ENCODE data around the gene ZC3H7A. TPM values are rescaled to one million over a fixed set of nuclear protein-coding genes. Genes with fewer than 3 reads are reported as not detected.
A peak's percentile ranks its signal among the peaks of the same experiment; 100 is the strongest.

Gene ZC3H7A
- total RNA-seq, 2 experiments from 2014 or later = 62.3 to 67.8 TPM

DNA sequence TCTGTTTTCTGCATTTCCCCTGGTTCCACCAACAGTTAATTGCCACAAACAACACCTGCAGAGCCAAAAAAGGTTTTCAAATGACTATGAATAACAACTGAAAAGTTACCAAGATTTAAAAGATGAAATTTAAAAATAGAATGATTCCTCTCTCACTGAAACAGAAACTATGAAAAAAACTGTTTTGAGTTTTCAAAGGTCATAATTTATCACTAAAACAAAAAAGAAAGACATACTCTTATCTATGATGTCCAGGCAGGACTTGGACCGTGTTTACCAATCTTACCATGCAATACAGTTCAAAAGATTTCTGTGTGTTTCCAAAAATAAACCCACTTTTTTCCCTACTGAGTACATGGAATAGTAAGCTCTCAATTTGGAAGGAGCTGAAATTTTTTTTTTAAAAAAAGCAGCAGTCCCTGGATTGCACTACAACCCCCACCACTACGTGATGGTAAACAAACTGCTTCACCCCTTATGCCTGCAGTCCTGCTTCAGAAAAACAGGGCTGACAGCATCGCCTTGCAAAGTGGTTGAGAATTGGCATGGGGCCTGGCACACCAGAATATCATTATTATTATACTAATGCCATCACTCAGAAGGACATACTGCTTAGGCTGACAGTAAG is 62.9 kb downstream of the ZC3H7A start:
- ATAC-seq (peak; percentile 34), DNase-seq (no peak)
- peaks cover 49% of the 10 kb centered on the region for H3K36me3 Mint-ChIP-seq (ENCODE audit: low read depth)
- TF ChIP-seq CTCF (IDR thresholded peaks at IDR 0.05) = no peak
- no peak overlapping the region for H3K4me3 Mint-ChIP-seq
- intact Hi-C loops (cut with micrococcal nuclease) = no loop called here
- H3K27me3 Mint-ChIP-seq = no peaks in the 10 kb centered on the region
- peak overlapping the region; percentile 76 for H3K27ac Mint-ChIP-seq
- no peaks in the 10 kb centered on the region for H3K9me3 Mint-ChIP-seq
- peaks cover 37% of the 10 kb centered on the region for H3K4me1 Mint-ChIP-seq (ENCODE audit: low read depth)
- ChIA-PET POLR2A (interaction anchor here (0.7 to 1.2 kb wide), 2 partner anchors 8 to 67 kb away, joined by 3 read pairs; partner anchors contain the start of gene TXNDC11), CTCF (interaction anchor here (3.1 kb wide), 1 partner anchor 20 kb away, joined by 18 read pairs; no protein-coding TSS in a partner anchor)

- DNase-seq = no peak
- ChIA-PET CTCF (interaction anchor here (0.8 to 1.5 kb wide), 5 partner anchors 12 to 78 kb away, joined by 3 to 6 read pairs (median 3); partner anchors contain the start of genes TXNDC11 and ZC3H7A), POLR2A (interaction anchor here (1.1 to 2.1 kb wide), 2 partner anchors 11 to 68 kb away, joined by 3 to 15 read pairs; partner anchors contain the start of gene TXNDC11)
- peaks cover 37% of the 10 kb centered on the region for H3K4me1 Mint-ChIP-seq (ENCODE audit: low read depth)
- no peak overlapping the region for H3K27ac Mint-ChIP-seq
- no peak for ATAC-seq
- intact Hi-C loops (cut with micrococcal nuclease) = no loop called here
- no peaks in the 10 kb centered on the region for H3K27me3 Mint-ChIP-seq
- H3K9me3 Mint-ChIP-seq = no peaks in the 10 kb centered on the region
- peaks cover 48% of the 10 kb centered on the region for H3K36me3 Mint-ChIP-seq (ENCODE audit: low read depth)
- TF ChIP-seq CTCF (IDR thresholded peaks at IDR 0.05) = no peak
- H3K4me3 Mint-ChIP-seq = no peak overlapping the region
These were observed 65.8 kb downstream of the ZC3H7A start for GRCh38 chr16:11731222-11731621.

DNA sequence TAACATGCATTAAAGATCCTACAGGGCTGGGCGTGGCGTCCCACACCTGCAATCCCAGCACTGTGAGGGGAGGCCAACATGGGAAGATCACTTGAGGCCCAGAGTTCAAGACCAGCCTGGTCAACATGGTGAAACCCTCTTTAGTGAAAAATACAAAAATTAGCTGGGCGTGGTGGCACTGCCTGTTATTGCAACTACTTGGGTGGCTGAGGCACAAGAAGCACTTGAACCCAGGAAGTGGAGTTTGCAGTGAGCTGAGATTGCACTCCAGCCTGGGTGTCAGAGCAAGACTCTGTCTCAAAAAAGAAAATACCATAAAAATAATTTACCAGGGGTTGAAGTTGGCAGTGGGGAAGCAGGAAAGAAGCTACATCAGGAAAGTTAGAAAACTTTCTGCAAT is 67.3 kb downstream of the ZC3H7A start:
- DNase-seq (no peak), ATAC-seq (no peak)
- H3K4me1 Mint-ChIP-seq (ENCODE audit: low read depth) = peaks cover 35% of the 10 kb centered on the region
- ChIA-PET POLR2A (no interaction called here), CTCF (interaction anchor here (0.7 kb wide), 1 partner anchor 64 kb away, joined by 3 read pairs; no protein-coding TSS in a partner anchor)
- H3K9me3 Mint-ChIP-seq = no peaks in the 10 kb centered on the region
- intact Hi-C loops (cut with micrococcal nuclease) = no loop called here
- H3K4me3 Mint-ChIP-seq = no peak overlapping the region
- peak overlapping the region; percentile 2 for H3K27ac Mint-ChIP-seq
- no peaks in the 10 kb centered on the region for H3K27me3 Mint-ChIP-seq
- no peak for TF ChIP-seq CTCF (IDR thresholded peaks at IDR 0.05)
- H3K36me3 Mint-ChIP-seq (ENCODE audit: low read depth) = peaks cover 47% of the 10 kb centered on the region

DNA sequence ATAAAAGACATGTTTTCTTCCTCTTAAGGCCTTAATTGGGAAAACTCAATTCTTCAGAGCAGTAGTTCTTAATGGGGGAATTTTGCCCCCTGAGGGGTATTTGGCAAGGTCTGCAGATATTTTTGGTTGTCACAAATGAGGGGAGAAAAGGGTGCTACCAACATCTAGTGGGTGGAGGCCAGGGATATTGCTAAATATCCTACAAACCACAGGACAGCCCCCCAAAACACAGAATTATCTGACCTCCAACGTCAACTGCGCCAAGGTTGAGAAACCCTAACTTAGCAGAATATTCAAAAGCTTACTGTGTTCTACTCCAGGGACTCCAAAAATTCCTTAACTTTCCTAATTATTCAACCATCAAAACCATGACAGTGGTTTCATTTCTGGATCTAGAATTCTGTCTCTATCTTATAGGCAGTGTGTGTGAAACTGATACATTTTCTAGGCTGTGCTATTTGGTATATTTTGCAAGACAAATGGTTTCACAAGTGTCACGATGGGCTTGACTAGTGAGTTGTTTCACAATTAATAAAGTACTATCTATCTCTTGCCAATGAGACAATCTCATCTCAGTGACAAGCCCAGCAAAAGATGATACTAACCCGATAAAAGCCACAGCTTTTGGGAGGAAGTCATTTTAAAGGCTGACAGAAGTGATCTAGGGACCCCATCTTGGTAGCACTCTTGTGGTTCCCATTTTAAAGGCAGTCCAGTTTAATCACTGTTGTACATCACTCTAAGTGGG is 69.1 kb downstream of the ZC3H7A start:
- no peak overlapping the region for H3K4me3 Mint-ChIP-seq
- DNase-seq (no peak), ATAC-seq (peak; percentile 80)
- ChIA-PET POLR2A (interaction anchor here (0.7 kb wide), 1 partner anchor 43 kb away, joined by 3 read pairs; no protein-coding TSS in a partner anchor), CTCF (no interaction called here)
- intact Hi-C loops (cut with micrococcal nuclease) = no loop called here
- H3K4me1 Mint-ChIP-seq (ENCODE audit: low read depth) = peaks cover 28% of the 10 kb centered on the region
- H3K27me3 Mint-ChIP-seq = no peaks in the 10 kb centered on the region
- H3K9me3 Mint-ChIP-seq = no peaks in the 10 kb centered on the region
- peak overlapping the region; percentile 59 for H3K27ac Mint-ChIP-seq
- H3K36me3 Mint-ChIP-seq (ENCODE audit: low read depth) = peaks cover 45% of the 10 kb centered on the region
- no peak for TF ChIP-seq CTCF (IDR thresholded peaks at IDR 0.05)

GRCh38 chr16:11726008-11726407 is 71.0 kb downstream of the ZC3H7A start:
- DNase-seq (no peak), ATAC-seq (no peak)
- H3K27me3 Mint-ChIP-seq = no peaks in the 10 kb centered on the region
- H3K36me3 Mint-ChIP-seq (ENCODE audit: low read depth) = peaks cover 32% of the 10 kb centered on the region
- H3K27ac Mint-ChIP-seq = no peak overlapping the region
- ChIA-PET CTCF (interaction anchor here (1.4 to 1.9 kb wide), 2 partner anchors 12 to 71 kb away, joined by 4 to 7 read pairs; partner anchors contain the start of gene ZC3H7A), POLR2A (no interaction called here)
- H3K4me1 Mint-ChIP-seq (ENCODE audit: low read depth) = peaks cover 23% of the 10 kb centered on the region
- no peak for TF ChIP-seq CTCF (IDR thresholded peaks at IDR 0.05)
- H3K9me3 Mint-ChIP-seq = no peaks in the 10 kb centered on the region
- intact Hi-C loops (cut with micrococcal nuclease) = no loop called here
- H3K4me3 Mint-ChIP-seq = no peak overlapping the region
